ENCODE measurements around the gene PITHD1. TPM values are rescaled to one million over a fixed set of nuclear protein-coding genes. Genes with fewer than 3 reads are reported as not detected.

The PITHD1 gene
- total and polyA plus RNA-seq, 10 of the 15 experiments (the other 5 are each of a cell fraction or from before 2014, with no cell fraction given), result 23.7 to 82.2 (median 67.0) TPM

- in situ Hi-C loops (cut with MboI), result loop anchor here (10.0 kb wide), 1 partner anchor 63 kb away; the partner anchor contains the start of gene FUCA1
- Histone ChIP-seq H3K4me3 (0 out of 2 replicates have a peak overlapping the region, but pooled peaks have one; percentile 71), H4K20me1 (ENCODE audit: control insufficient read depth, insufficient read depth) (no peaks in the 10 kb centered on the region), H3K36me3 (ENCODE audit: control insufficient read depth in 2 of 2, insufficient read depth in 2 of 2, low read length in 1 of 2) (peaks cover 3 to 4% of the 10 kb centered on the region in 2 experiments; a peak in 3 of 4 replicates), H3K9me3 (replicated peaks; ENCODE audit: control insufficient read depth, insufficient read depth, low read length) (no peaks in the 10 kb centered on the region), H3K4me1 (ENCODE audit: control insufficient read depth, insufficient read depth, low read length) (peaks cover 9% of the 10 kb centered on the region), H3K27me3 (replicated peaks in 1 of 2; ENCODE audit: control insufficient read depth in 2 of 2, insufficient read depth in 2 of 2, low read length in 1 of 2) (no peaks in the 10 kb centered on the region), H3K27ac (ENCODE audit: control insufficient read depth, insufficient read depth) (no peak overlapping the region), H2AFZ (ENCODE audit: control insufficient read depth, low read depth, low read length) (no peak overlapping the region), H3K9ac (ENCODE audit: control insufficient read depth, insufficient read depth, low read length) (no peak overlapping the region), H3K4me2 (ENCODE audit: control insufficient read depth, insufficient read depth) (no peak overlapping the region), H3K79me2 (ENCODE audit: control insufficient read depth, insufficient read depth, low read length) (peaks cover 10% of the 10 kb centered on the region)
- BruUV-seq (replicated peaks), result no TSS peak
- SMC1A ChIA-PET (ENCODE audit: uncharacterized antibody, unreplicated experiment), result interaction anchor here (1.3 to 3.5 kb wide), 6 partner anchors 8 to 114 kb away, joined by 4 to 16 read pairs (median 8); partner anchors contain the start of gene PITHD1
- no peak for ATAC-seq
- no peak for DNase-seq (ENCODE audit: low read depth, low spot score)
- TF ChIP-seq SKIL (IDR thresholded peaks at IDR 0.05; ENCODE audit: low read depth, poor library complexity, severe bottlenecking) (no peak), ZNF217 (IDR thresholded peaks at IDR 0.05) (no peak), POLR2A (IDR thresholded peaks at IDR 0.05; ENCODE audit: low read depth, low read length) (no peak), NBN (IDR thresholded peaks at IDR 0.05) (no peak), TAF1 (IDR thresholded peaks at IDR 0.05; ENCODE audit: borderline replicate concordance, low read depth, low read length) (no peak), SPI1 (IDR thresholded peaks at IDR 0.05; ENCODE audit: borderline replicate concordance, insufficient read depth, low read depth, low read length) (no peak), KAT2A (conservative IDR thresholded peaks at IDR 0.05; ENCODE audit: control insufficient read depth, low read depth, low read length) (no peak), ZNF622 (IDR thresholded peaks at IDR 0.05) (no peak), IKZF2 (IDR thresholded peaks at IDR 0.05) (no peak), ATF3 (IDR thresholded peaks at IDR 0.05; ENCODE audit: borderline replicate concordance, extremely low read depth, low read depth, low read length) (no peak), PAX5 (IDR thresholded peaks at IDR 0.05; ENCODE audit: borderline replicate concordance, low read depth, low read length) (no peak), USF1 (IDR thresholded peaks at IDR 0.05; ENCODE audit: borderline replicate concordance, extremely low read length, insufficient read depth, low read depth, low read length) (no peak), BCLAF1 (IDR thresholded peaks at IDR 0.05) (no peak), EP300 (IDR thresholded peaks at IDR 0.05; ENCODE audit: borderline replicate concordance in 1 of 2, control insufficient read depth in 1 of 2, low read depth in 2 of 2, low read length in 2 of 2) (no peak), ATF7 (IDR thresholded peaks at IDR 0.05; ENCODE audit: low read depth) (no peak), BACH1 (IDR thresholded peaks at IDR 0.05; ENCODE audit: borderline replicate concordance) (no peak)
- CTCF ChIA-PET, result interaction anchor here (0.8 to 7.5 kb wide), 9 partner anchors 9 to 115 kb away, joined by 3 to 63 read pairs (median 6); partner anchors contain the start of genes CNR2, HMGCL and LYPLA2
- RAD21 ChIA-PET (ENCODE audit: unreplicated experiment), result interaction anchor here (1.7 to 3.3 kb wide), 4 partner anchors 22 to 114 kb away, joined by 6 to 15 read pairs (median 8); partner anchors contain the start of gene PITHD1
- intact Hi-C loops (cut with micrococcal nuclease; ENCODE audit: unreplicated experiment), result no loop called here
- FAIRE-seq, result no peak
- POLR2A ChIA-PET, result interaction anchor here (0.5 to 3.0 kb wide), 6 partner anchors 10 to 343 kb away, joined by 3 to 19 read pairs (median 4); partner anchors contain the start of genes HMGCL and PITHD1
- 78% methylated on average over 10 of the region's 10 CpGs for WGBS (ENCODE audit: insufficient coverage, insufficient replicate concordance, low lambda C conversion rate, missing lambda C conversion rate)
Measured at GRCh38 chr1:23801876-23802275, 23.7 kb downstream of the PITHD1 start.

All from GM12878 (cell line).